ENCODE results near the gene TMEM131.
"Not testable (repeated sequence)": the region's sequence is repeated elsewhere in the genome, so short reads cannot be mapped to it uniquely, and the experiment has no call there.

TMEM131 gene

GRCh38 chr2:97827013-97827412 is 168.7 kb downstream of the TMEM131 start:
- not testable (repeated sequence) for H3K23ac ChIP-seq (ENCODE audit: low read length); H3K79me1 ChIP-seq (ENCODE audit: low read length); H2AFZ ChIP-seq (ENCODE audit: insufficient read depth, low read length, poor library complexity); H4K12ac ChIP-seq (ENCODE audit: low read depth, low read length); H3K14ac ChIP-seq (ENCODE audit: low read length); H2AK5ac ChIP-seq (ENCODE audit: low read length); H2BK5ac ChIP-seq (ENCODE audit: low read depth, low read length, poor library complexity); H3K9me3 ChIP-seq (ENCODE audit: insufficient read depth, low read depth, low read length); H2BK12ac ChIP-seq (ENCODE audit: low read length); DNase-seq; H3K9ac ChIP-seq (ENCODE audit: low read length); H3K4me3 ChIP-seq (ENCODE audit: low read depth, low read length); H3K27ac ChIP-seq (ENCODE audit: low read depth, low read length); H3K4me2 ChIP-seq (ENCODE audit: low read length); H3K4ac ChIP-seq (ENCODE audit: low read depth, low read length); H3K4me1 ChIP-seq (ENCODE audit: control insufficient read depth in 1 of 2, insufficient read depth in 2 of 2, low read length in 2 of 2); H2BK120ac ChIP-seq (ENCODE audit: insufficient read depth, low read length, poor library complexity); H3K36me3 ChIP-seq (ENCODE audit: control insufficient read depth in 1 of 2, insufficient read depth in 2 of 2, low read length in 2 of 2); H4K8ac ChIP-seq (ENCODE audit: low read depth, low read length); H3K18ac ChIP-seq (ENCODE audit: low read length); H3K79me2 ChIP-seq (ENCODE audit: control insufficient read depth, insufficient read depth, low read length, poor library complexity); H3K27me3 ChIP-seq (ENCODE audit: insufficient read depth, low read length); H4K91ac ChIP-seq (ENCODE audit: low read depth, low read length)
- no CpG with 5 or more reads among the region's 19 CpGs for WGBS (ENCODE audit: extremely low coverage, insufficient coverage, insufficient read length)

- H3K14ac ChIP-seq (ENCODE audit: low read length); DNase-seq; H3K4ac ChIP-seq (ENCODE audit: low read depth, low read length); H3K79me2 ChIP-seq (ENCODE audit: control insufficient read depth, insufficient read depth, low read length, poor library complexity); H3K4me3 ChIP-seq (ENCODE audit: low read depth, low read length); H3K9ac ChIP-seq (ENCODE audit: low read length); H2BK12ac ChIP-seq (ENCODE audit: low read length); H4K12ac ChIP-seq (ENCODE audit: low read depth, low read length); H3K9me3 ChIP-seq (ENCODE audit: insufficient read depth, low read depth, low read length); H3K4me2 ChIP-seq (ENCODE audit: low read length); H3K4me1 ChIP-seq (ENCODE audit: control insufficient read depth in 1 of 2, insufficient read depth in 2 of 2, low read length in 2 of 2); H2AFZ ChIP-seq (ENCODE audit: insufficient read depth, low read length, poor library complexity); H3K18ac ChIP-seq (ENCODE audit: low read length); H2AK5ac ChIP-seq (ENCODE audit: low read length); H2BK120ac ChIP-seq (ENCODE audit: insufficient read depth, low read length, poor library complexity); H3K27me3 ChIP-seq (ENCODE audit: insufficient read depth, low read length); H2BK5ac ChIP-seq (ENCODE audit: low read depth, low read length, poor library complexity); H3K23ac ChIP-seq (ENCODE audit: low read length); H4K91ac ChIP-seq (ENCODE audit: low read depth, low read length); H3K36me3 ChIP-seq (ENCODE audit: control insufficient read depth in 1 of 2, insufficient read depth in 2 of 2, low read length in 2 of 2); H3K27ac ChIP-seq (ENCODE audit: low read depth, low read length); H4K8ac ChIP-seq (ENCODE audit: low read depth, low read length); H3K79me1 ChIP-seq (ENCODE audit: low read length): not testable (repeated sequence)
- no CpG with 5 or more reads among the region's 3 CpGs for WGBS (ENCODE audit: extremely low coverage, insufficient coverage, insufficient read length)
Observed at GRCh38 chr2:97826266-97826847, 169.4 kb downstream of the TMEM131 start.

- WGBS (ENCODE audit: extremely low coverage, insufficient coverage, insufficient read length) = no CpG with 5 or more reads among the region's 2 CpGs
- H2AK5ac ChIP-seq (ENCODE audit: low read length) = not testable (repeated sequence)
Observed at GRCh38 chr2:97824011-97824410, 171.7 kb downstream of the TMEM131 start.

GRCh38 chr2:97821862-97822261 is 173.9 kb downstream of the TMEM131 start:
- H3K4me1 ChIP-seq (ENCODE audit: control insufficient read depth in 1 of 2, insufficient read depth in 2 of 2, low read length in 2 of 2); H3K27ac ChIP-seq (ENCODE audit: low read depth, low read length); H3K4ac ChIP-seq (ENCODE audit: low read depth, low read length); H2BK12ac ChIP-seq (ENCODE audit: low read length); H2AK5ac ChIP-seq (ENCODE audit: low read length); H3K23ac ChIP-seq (ENCODE audit: low read length); H3K79me1 ChIP-seq (ENCODE audit: low read length); H3K4me2 ChIP-seq (ENCODE audit: low read length); DNase-seq; H3K9ac ChIP-seq (ENCODE audit: low read length); H4K12ac ChIP-seq (ENCODE audit: low read depth, low read length); H3K36me3 ChIP-seq (ENCODE audit: control insufficient read depth in 1 of 2, insufficient read depth in 2 of 2, low read length in 2 of 2); H2AFZ ChIP-seq (ENCODE audit: insufficient read depth, low read length, poor library complexity); H2BK5ac ChIP-seq (ENCODE audit: low read depth, low read length, poor library complexity); H3K14ac ChIP-seq (ENCODE audit: low read length); H4K8ac ChIP-seq (ENCODE audit: low read depth, low read length); H4K91ac ChIP-seq (ENCODE audit: low read depth, low read length); H3K79me2 ChIP-seq (ENCODE audit: control insufficient read depth, insufficient read depth, low read length, poor library complexity); H2BK120ac ChIP-seq (ENCODE audit: insufficient read depth, low read length, poor library complexity); H3K9me3 ChIP-seq (ENCODE audit: insufficient read depth, low read depth, low read length); H3K4me3 ChIP-seq (ENCODE audit: low read depth, low read length); H3K27me3 ChIP-seq (ENCODE audit: insufficient read depth, low read length); H3K18ac ChIP-seq (ENCODE audit: low read length): not testable (repeated sequence)
- WGBS (ENCODE audit: extremely low coverage, insufficient coverage, insufficient read length) = no CpG with 5 or more reads among the region's 6 CpGs

More at GRCh38 chr2:97824011-97824410, 171.7 kb downstream of the TMEM131 start:
- not testable (repeated sequence) for H3K9ac ChIP-seq (ENCODE audit: low read length); H3K9me3 ChIP-seq (ENCODE audit: insufficient read depth, low read depth, low read length); H4K8ac ChIP-seq (ENCODE audit: low read depth, low read length); H2BK120ac ChIP-seq (ENCODE audit: insufficient read depth, low read length, poor library complexity); H4K12ac ChIP-seq (ENCODE audit: low read depth, low read length); H3K79me2 ChIP-seq (ENCODE audit: control insufficient read depth, insufficient read depth, low read length, poor library complexity); H3K27me3 ChIP-seq (ENCODE audit: insufficient read depth, low read length); H3K23ac ChIP-seq (ENCODE audit: low read length); H4K91ac ChIP-seq (ENCODE audit: low read depth, low read length); H3K18ac ChIP-seq (ENCODE audit: low read length); H2BK12ac ChIP-seq (ENCODE audit: low read length); H3K4me1 ChIP-seq (ENCODE audit: control insufficient read depth in 1 of 2, insufficient read depth in 2 of 2, low read length in 2 of 2); H3K14ac ChIP-seq (ENCODE audit: low read length); H3K4me2 ChIP-seq (ENCODE audit: low read length); H3K4ac ChIP-seq (ENCODE audit: low read depth, low read length); DNase-seq; H3K4me3 ChIP-seq (ENCODE audit: low read depth, low read length); H2AFZ ChIP-seq (ENCODE audit: insufficient read depth, low read length, poor library complexity); H3K36me3 ChIP-seq (ENCODE audit: control insufficient read depth in 1 of 2, insufficient read depth in 2 of 2, low read length in 2 of 2); H3K27ac ChIP-seq (ENCODE audit: low read depth, low read length); H3K79me1 ChIP-seq (ENCODE audit: low read length); H2BK5ac ChIP-seq (ENCODE audit: low read depth, low read length, poor library complexity)
